ENCODE measurements around the gene CREB5. TPM values are rescaled to one million over a fixed set of nuclear protein-coding genes. Genes with fewer than 3 reads are reported as not detected.

The CREB5 gene
- total RNA-seq, 1 experiment from 2014 or later: 1.3 TPM

- no peaks in the 10 kb centered on the region for H3K36me3 Mint-ChIP-seq
- peaks cover 6% of the 10 kb centered on the region; the same call in 1 of the 2 replicates for H3K9me3 Mint-ChIP-seq
- peaks cover 26% of the 10 kb centered on the region for H3K27me3 Mint-ChIP-seq (ENCODE audit: low read depth)
- no peak for DNase-seq (ENCODE audit: low spot score)
- no peak for ATAC-seq
- no peak overlapping the region for H3K27ac Mint-ChIP-seq
- ChIA-PET POLR2A (no interaction called here), CTCF (no interaction called here)
- H3K4me3 Mint-ChIP-seq: no peak overlapping the region
- TF ChIP-seq, protein P1, sequence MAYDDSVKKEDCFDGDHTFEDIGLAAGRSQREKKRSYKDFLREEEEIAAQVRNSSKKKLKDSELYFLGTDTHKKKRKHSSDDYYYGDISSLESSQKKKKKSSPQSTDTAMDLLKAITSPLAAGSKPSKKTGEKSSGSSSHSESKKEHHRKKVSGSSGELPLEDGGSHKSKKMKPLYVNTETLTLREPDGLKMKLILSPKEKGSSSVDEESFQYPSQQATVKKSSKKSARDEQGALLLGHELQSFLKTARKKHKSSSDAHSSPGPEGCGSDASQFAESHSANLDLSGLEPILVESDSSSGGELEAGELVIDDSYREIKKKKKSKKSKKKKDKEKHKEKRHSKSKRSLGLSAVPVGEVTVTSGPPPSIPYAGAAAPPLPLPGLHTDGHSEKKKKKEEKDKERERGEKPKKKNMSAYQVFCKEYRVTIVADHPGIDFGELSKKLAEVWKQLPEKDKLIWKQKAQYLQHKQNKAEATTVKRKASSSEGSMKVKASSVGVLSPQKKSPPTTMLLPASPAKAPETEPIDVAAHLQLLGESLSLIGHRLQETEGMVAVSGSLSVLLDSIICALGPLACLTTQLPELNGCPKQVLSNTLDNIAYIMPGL (CRISPR knock-in tag; IDR thresholded peaks at IDR 0.05): no peak
- TF ChIP-seq GABPB1 (CRISPR knock-in tag; IDR thresholded peaks at IDR 0.05): no peak
- TF ChIP-seq, protein P2, sequence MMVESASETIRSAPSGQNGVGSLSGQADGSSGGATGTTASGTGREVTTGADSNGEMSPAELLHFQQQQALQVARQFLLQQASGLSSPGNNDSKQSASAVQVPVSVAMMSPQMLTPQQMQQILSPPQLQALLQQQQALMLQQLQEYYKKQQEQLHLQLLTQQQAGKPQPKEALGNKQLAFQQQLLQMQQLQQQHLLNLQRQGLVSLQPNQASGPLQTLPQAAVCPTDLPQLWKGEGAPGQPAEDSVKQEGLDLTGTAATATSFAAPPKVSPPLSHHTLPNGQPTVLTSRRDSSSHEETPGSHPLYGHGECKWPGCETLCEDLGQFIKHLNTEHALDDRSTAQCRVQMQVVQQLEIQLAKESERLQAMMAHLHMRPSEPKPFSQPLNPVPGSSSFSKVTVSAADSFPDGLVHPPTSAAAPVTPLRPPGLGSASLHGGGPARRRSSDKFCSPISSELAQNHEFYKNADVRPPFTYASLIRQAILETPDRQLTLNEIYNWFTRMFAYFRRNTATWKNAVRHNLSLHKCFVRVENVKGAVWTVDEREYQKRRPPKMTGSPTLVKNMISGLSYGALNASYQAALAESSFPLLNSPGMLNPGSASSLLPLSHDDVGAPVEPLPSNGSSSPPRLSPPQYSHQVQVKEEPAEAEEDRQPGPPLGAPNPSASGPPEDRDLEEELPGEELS (CRISPR knock-in tag; IDR thresholded peaks at IDR 0.05): no peak
- TF ChIP-seq NFATC4 (CRISPR knock-in tag; IDR thresholded peaks at IDR 0.05): no peak
- peaks cover 18% of the 10 kb centered on the region for H3K4me1 Mint-ChIP-seq
Observed at GRCh38 chr7:28748933-28749584, 336.7 kb downstream of the CREB5 start.

DNA sequence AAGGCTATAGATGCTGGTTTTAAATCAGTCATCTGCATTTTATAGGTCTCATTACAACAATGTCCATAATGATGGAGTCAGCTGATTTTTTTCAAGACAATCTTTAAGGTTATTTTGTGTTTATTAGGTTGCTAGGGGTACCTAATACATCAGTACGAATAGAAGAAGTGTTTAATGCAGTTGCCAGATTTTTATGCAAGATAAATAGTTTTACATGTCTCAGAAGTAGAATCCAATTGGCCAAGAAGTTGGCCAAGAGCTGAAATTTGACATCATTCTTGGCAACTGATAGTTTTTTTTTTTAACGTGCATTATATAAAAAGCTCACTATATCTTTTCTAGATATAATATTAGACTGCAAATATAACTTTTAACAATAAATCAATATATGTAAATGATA lies 337.3 kb downstream of the CREB5 start:
- Mint-ChIP-seq H3K27ac (no peak overlapping the region), H3K27me3 (ENCODE audit: low read depth) (peaks cover 26% of the 10 kb centered on the region), H3K9me3 (peaks cover 6% of the 10 kb centered on the region; the same call in 1 of the 2 replicates), H3K4me3 (no peak overlapping the region), H3K4me1 (peaks cover 18% of the 10 kb centered on the region), H3K36me3 (no peaks in the 10 kb centered on the region)
- CTCF ChIA-PET: no interaction called here
- POLR2A ChIA-PET: no interaction called here
- ATAC-seq (no peak), DNase-seq (ENCODE audit: low spot score) (no peak)
- no peak for TF ChIP-seq ELF4 (CRISPR knock-in tag; IDR thresholded peaks at IDR 0.05; ENCODE audit: low read depth)
- no peak for TF ChIP-seq CTCF (IDR thresholded peaks at IDR 0.05)
- TF ChIP-seq KAT7 (CRISPR knock-in tag; IDR thresholded peaks at IDR 0.05; ENCODE audit: borderline replicate concordance): no peak
- TF ChIP-seq, protein P3, sequence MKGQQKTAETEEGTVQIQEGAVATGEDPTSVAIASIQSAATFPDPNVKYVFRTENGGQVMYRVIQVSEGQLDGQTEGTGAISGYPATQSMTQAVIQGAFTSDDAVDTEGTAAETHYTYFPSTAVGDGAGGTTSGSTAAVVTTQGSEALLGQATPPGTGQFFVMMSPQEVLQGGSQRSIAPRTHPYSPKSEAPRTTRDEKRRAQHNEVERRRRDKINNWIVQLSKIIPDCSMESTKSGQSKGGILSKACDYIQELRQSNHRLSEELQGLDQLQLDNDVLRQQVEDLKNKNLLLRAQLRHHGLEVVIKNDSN (CRISPR knock-in tag; IDR thresholded peaks at IDR 0.05): no peak
- no peak for TF ChIP-seq NFE2L1 (CRISPR knock-in tag; IDR thresholded peaks at IDR 0.05)

DNA sequence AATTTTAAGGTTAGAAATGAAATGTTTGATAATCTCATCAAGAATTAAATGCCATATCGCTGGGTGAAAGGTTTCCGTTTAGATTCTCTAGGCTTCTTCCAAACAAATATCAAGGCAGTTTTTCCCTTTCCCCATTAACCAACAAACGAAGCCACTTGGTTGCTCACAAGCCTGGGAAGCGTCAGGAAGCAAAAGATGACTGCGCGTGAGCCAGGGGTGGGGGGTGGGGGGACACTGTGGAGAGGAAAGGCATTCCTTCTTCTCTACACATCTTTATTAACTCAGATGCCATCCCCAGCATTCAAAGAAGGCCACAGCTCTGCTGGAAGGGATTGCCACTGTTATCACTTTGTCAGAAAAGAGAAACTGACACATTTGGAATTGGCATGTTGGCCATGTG lies 338.7 kb downstream of the CREB5 start:
- DNase-seq (ENCODE audit: low spot score): no peak
- Mint-ChIP-seq H3K9me3 (peaks cover 6% of the 10 kb centered on the region; the same call in 1 of the 2 replicates), H3K4me3 (no peak overlapping the region), H3K27me3 (ENCODE audit: low read depth) (peaks cover 14% of the 10 kb centered on the region), H3K4me1 (peaks cover 18% of the 10 kb centered on the region), H3K27ac (no peak overlapping the region), H3K36me3 (no peaks in the 10 kb centered on the region)
- no peak for ATAC-seq
- CTCF ChIA-PET: no interaction called here
- POLR2A ChIA-PET: no interaction called here
- no peak for TF ChIP-seq ETV6 (CRISPR knock-in tag; IDR thresholded peaks at IDR 0.05)
- no peak for TF ChIP-seq E2F4 (CRISPR knock-in tag; IDR thresholded peaks at IDR 0.05; ENCODE audit: borderline replicate concordance, low read depth)
- TF ChIP-seq SMAD4 (CRISPR knock-in tag; IDR thresholded peaks at IDR 0.05): no peak
- TF ChIP-seq, protein P2 (CRISPR knock-in tag; IDR thresholded peaks at IDR 0.05): no peak
- TF ChIP-seq ATF6 (CRISPR knock-in tag; IDR thresholded peaks at IDR 0.05): no peak
- TF ChIP-seq, protein P3 (CRISPR knock-in tag; IDR thresholded peaks at IDR 0.05): no peak
- TF ChIP-seq, protein P4, sequence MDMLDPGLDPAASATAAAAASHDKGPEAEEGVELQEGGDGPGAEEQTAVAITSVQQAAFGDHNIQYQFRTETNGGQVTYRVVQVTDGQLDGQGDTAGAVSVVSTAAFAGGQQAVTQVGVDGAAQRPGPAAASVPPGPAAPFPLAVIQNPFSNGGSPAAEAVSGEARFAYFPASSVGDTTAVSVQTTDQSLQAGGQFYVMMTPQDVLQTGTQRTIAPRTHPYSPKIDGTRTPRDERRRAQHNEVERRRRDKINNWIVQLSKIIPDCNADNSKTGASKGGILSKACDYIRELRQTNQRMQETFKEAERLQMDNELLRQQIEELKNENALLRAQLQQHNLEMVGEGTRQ (CRISPR knock-in tag; IDR thresholded peaks at IDR 0.05): no peak
- TF ChIP-seq ZNF219 (CRISPR knock-in tag; IDR thresholded peaks at IDR 0.05; ENCODE audit: borderline replicate concordance): no peak
- no peak for TF ChIP-seq E2F5 (CRISPR knock-in tag; IDR thresholded peaks at IDR 0.05)
